HCT116 (cell line): ENCODE data around the gene SMARCAL1. TPM values are rescaled to one million over a fixed set of nuclear protein-coding genes. Genes with fewer than 3 reads are reported as not detected.

Experiments
- total RNA-seq: library from RNA; stranded (reverse); gene quantifications from one replicate; pipeline ENCODE4 v1.2.1, GENCODE V29; 2021; ENCODE audit not compliant: unreplicated experiment

The SMARCAL1 gene
- total RNA-seq, 1 experiment from 2014 or later, result 18.0 TPM

Other genes starting within 250 kb of the SMARCAL1 start
- not detected for gene MARCHF4, start 40.0 kb upstream of the SMARCAL1 start, total RNA-seq
- 3,018 TPM for gene RPL37A, start 86.4 kb downstream of the SMARCAL1 start, total RNA-seq
- 143 TPM for gene IGFBP2, start 220.9 kb downstream of the SMARCAL1 start, total RNA-seq